Fibroblast of skin of back (primary cell): ENCODE measurements around the gene ATP8B4. TPM values are rescaled to one million over a fixed set of nuclear protein-coding genes. Genes with fewer than 3 reads are reported as not detected.
"Not testable (repeated sequence)": the region's sequence is repeated elsewhere in the genome, so short reads cannot be mapped to it uniquely, and the experiment has no call there.

Experiments
- DNase-seq: peaks from one replicate; pipeline ENCODE4 v3.0.0-alpha.2; 2013
- polyA plus RNA-seq, 2 experiments: library from polyadenylated mRNA; unstranded; fragments of 120-200 nt; gene quantifications; one replicate each; pipeline ENCODE4 v1.2.1, GENCODE V29; 2013; ENCODE audit not compliant: insufficient read length in 2 of 2

Gene ATP8B4
- polyA plus RNA-seq (2013, experiment 1 of 2; ENCODE audit: insufficient read length): not detected
- polyA plus RNA-seq (2013, experiment 2 of 2; ENCODE audit: insufficient read length): 0.11 TPM

DNA sequence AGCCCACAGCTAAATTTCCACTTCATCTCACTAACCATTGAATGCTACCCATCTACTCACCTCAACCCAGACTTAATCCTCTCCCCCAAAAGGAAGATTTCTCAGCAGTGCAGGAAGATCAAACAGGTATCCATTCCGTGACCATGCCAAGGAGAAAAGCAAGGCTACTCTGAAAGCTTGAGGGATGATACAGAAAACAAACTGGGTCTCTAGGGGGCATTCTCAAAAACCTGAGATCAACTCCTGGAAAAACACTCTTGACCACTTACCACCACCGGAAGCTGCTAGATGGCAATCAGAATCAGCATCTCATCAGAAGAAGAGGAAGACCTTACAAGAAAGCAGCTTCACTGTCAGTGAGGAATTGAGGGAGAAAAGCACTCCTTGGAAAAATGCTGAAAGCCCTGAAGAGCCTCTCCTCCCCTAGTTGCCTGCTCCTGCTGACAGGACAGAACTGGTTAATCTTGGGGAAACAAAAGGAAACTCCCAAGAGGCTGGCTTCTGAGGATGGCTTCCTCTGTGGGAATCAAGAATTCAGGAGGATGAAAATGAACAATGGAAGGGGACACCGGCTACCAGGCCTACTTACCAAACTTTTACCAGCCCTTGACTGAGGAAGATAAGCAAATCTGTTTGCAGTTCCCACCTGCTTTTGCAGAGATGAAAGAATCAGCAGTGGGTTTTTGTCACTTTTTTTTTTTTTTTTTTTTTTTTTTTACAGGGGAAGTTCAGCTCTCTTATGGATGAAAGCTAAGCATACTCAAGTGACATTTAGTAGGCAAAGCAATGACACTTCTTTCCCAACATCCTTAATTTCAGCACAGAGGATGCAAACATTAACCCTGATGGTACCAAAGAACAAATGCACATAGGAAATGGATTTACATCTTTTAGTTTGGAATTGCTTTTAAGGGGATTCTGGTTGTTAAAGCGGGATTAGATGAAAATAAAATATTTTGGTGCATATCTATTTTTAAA lies at the start of gene ATP8B4:
TSS of gene ATP8B4 (minus strand) at position 171 of the 978 bp plus-strand sequence. CDS start 12,267 bp downstream, outside the sequence.
- no peak for DNase-seq

- no peak for DNase-seq
Observed at GRCh38 chr15:50168379-50168778, 49.3 kb upstream of the ATP8B4 start.

DNA sequence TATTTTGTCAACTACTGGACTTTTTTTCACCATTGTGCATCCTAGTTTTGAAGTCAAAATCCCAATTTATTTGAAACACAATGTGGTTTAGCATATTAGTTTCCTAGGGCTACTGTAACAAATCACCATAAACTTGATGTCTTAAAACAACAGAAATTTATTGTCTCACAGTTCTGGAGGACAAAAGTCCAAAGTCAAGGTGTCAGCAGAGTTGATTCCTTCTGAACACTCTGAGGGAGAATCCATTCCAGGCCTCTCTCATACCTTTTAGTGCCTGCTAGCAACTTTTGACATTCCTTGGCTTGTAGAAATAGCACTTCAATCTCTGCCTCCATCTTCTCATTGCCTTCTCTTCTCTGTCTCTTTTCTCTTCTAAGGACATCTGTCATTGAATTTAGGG lies 48.1 kb upstream of the ATP8B4 start:
- no peak for DNase-seq

GRCh38 chr15:50166216-50166615 lies 47.2 kb upstream of the ATP8B4 start:
- peak; percentile 67 for DNase-seq

- no peak for DNase-seq
Observed at GRCh38 chr15:50164458-50164857, 45.4 kb upstream of the ATP8B4 start.

DNA sequence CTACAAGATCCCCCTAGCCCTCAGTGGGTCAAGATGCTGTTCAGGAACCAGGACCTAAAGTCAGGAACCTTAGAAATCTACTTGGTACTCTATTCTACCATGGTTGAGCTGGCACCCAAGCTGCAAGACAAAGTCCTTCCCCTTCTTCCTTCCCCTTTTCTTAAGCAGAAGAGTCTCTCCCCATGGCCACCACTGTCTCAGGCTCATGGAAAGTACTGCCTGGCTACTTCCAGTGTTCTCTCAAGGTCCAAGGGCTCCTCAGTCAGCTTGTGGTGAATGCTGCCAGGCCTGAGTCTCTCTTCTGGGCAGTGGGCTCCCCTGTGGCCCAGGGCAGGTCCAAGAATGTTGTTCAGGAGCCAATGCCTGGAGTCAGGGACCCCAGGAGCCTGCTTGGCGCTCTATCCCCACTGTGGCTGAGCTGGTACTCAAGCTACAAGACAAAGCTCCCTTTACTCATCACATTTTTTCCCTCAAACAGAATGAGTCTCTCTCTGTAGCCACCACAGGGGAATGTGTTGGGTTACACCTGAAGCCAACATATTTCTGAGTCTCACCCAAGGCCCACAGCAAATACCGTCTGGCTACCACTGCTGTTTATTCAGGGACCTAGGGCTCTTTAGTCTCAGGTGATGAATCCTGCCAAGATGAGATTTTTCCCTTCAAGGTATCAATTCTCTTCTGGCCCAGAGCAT lies 44.8 kb upstream of the ATP8B4 start:
- no peak for DNase-seq

DNA sequence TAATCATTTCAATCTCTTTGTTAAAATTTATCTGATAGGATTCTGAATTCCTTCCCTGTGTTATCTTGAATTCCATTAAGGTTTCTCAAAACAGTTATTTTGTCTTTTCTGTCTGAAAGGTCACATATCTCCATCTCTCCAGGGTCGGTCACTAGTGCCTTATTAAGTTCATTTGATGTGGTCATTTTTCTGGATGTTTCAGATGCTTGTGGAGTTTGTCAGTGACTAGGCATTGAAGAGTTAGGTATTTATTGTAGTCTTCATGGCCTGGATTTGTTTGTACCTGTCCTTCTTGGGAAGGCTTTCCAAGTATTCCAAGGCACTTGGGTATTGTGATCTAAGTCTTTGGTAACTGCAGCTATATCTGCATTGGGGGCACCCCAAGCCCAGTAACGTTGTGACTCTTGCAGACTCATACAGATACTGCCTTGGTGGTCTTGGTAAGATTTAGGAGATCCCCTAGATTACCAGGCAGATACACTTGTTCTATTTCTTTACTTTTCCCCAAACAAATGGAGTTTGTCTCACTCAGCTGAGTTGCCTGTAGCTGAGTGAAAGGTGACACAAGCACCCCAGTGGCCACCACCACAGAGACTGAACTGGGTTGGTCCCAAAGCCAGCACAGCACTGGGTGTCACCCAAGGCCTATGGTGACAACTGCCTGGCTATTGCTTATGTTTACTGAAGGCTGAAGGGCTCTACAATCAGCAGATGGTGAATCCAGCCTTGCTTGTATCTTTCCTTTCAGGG lies 44.1 kb upstream of the ATP8B4 start:
- no peak for DNase-seq

DNA sequence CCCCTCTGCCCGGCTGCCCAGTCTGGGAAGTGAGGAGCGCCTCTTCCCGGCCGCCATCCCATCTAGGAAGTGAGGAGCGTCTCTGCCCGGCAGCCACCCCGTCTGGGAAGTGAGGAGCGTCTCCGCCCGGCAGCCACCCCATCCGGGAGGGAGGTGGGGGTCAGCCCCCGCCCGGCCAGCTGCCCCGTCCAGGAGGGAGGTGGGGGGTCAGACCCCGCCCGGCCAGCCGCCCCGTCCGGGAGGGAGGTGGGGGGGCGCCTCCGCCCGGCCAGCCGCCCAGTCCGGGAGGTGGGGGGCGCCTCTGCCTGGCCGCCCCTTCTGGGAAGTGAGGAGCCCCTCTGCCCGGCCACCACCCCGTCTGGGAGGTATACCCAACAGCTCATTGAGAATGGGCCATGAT lies 39.2 kb upstream of the ATP8B4 start:
- DNase-seq: not testable (repeated sequence)

DNA sequence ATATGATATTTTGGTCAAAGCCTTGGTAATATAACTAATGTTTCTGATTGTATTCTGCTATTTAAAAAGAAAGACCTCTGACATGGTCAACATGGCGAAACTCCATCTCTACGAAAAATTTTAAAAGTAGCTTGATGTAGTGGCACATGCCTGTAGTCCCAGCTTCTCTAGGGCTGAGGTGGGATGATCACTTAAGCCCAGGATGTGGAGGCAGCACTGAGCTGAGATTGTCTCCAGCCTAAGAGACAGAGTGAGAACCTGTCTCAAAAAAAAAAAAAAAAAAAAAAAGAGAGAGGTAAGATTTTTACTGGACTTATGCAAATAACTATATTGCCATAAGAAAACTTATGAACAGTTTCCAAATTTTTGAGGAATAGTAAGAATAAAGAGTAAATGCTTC lies 32.4 kb upstream of the ATP8B4 start:
- no peak for DNase-seq

DNA sequence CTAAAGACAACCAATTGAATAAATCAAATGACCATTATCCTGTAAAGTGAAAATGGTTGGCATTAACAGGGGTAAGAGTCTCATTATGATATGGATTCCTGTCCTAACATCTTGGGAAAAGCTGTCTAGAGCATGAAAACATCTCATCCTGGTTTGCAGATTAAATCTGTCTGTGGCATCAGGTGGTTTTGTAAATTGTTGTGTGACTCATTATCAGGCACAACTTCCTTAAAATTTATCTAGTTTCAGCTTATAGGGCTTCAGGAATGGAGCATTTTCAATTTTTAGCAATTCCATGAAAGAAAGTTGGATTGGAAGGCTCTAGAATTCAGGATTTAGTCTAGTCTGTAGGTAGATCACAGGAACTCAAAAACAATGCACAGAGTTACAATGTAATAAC lies 31.8 kb upstream of the ATP8B4 start:
- no peak for DNase-seq

DNA sequence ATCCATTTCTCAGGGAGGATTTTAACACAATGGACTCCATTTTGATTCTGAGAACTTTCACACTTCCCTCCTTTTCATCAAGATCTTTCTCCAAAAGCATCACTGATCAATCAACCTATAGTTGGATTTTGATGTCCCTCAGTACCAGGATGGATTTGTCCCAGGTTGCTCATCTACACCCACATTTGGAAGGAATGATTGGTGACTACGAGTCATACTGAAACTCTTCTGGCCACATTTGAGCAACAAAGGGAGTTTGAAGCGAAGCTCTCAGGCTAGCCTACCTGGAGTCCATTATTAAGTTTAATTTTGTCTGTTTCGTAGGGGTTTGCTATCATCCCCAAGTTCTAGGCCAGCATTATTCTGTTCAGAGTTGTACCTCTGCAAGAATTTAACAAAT lies 31.3 kb upstream of the ATP8B4 start:
- DNase-seq: no peak

DNA sequence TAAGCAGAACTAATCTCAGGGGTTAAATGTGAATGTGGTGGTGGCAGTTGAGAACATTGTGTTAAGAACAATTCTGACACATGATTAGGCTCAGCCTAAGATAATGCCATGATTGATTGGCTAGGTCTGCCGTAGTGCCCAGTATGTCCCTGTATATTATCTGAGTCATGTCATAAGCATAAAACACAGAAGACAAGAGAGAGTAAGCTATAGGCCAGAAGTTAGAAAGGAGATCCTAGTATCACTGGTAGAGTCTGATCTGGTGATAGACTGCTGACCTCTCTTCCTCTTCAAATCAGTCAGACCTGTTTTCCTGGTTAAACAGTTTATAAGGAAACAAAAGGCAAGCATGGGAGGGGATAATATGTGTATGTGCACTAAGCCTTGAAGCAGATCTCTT lies 30.1 kb upstream of the ATP8B4 start:
- DNase-seq: no peak

DNA sequence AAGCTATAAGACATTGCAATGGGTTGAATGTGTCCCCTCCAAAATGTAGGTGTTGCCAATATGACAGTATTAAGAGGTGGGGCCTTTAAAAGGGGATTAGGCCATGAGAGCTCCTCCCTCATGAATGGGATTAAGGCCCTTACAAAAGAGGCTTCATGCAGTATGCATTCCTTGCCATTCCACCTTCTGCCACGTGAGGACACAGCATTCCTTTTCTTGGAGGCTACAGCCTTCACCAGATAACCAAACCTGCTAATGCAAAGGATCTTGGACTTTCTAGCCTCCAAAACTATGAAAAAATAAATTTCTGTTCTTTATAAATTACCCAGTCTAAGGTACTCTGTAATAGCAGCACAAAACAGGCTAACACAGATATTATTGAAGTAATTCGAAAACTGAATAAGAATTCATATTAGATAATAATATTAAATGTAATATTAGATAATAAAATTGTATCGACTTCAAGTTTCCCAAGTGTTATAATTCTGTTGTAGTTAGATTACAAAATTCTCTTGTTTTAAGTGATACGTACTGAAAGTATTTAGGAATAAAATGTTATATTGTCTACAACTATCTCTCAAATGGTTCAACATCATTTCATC lies 29.4 kb upstream of the ATP8B4 start:
- DNase-seq: peak; percentile 53

DNA sequence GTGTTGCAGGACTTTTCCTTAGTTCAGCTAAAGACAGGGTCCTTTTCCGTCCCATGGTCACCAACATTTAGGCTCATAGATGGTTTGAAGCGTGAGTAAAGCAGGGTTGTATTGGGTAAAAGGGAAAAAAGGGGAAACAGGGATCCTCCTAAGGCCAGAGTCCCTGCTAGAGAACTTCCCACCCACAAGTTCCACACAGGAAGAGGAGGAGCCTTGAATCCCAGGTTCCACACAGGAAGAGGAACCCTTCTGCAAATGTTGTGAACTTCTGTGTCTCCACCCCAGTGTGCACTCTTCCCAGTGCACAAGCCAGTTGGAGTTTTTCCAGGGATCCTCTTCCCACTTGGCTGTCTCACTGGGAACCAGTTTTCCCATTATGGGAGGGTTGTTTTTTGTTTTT lies 27.6 kb upstream of the ATP8B4 start:
- DNase-seq: no peak

- DNase-seq: peak; percentile 85
Observed at GRCh38 chr15:50145451-50145872, 26.4 kb upstream of the ATP8B4 start.

- no peak for DNase-seq
Observed at GRCh38 chr15:50144341-50145120, 25.5 kb upstream of the ATP8B4 start.

DNA sequence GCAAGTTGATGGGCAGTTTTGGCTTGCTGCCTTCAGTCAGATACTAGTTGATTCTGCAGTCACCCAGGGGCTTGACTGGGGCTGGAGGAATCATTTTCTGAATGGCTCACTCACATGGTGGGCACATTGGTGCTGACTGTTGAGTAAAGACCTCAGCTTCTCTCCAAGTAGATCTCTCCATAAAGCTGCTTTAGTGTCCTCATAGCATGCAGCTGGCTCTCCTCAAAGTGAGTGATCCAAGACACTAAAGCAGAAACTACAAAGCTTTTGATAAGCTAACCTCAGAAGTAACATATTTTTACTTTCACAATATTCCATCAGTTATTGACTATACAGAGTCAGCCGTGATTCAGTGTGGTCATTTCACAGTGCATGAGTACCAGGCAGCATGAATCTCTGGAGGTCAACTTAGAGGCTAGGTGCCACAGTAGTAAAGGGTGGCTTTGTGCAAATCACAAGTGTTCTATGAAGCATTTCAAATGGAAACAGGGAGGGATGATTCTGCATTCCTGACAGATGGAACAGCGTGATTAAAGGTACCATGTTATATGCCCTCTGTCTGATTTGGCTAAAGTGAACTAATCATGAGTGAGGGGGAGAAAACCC lies 24.3 kb upstream of the ATP8B4 start:
- no peak for DNase-seq

DNA sequence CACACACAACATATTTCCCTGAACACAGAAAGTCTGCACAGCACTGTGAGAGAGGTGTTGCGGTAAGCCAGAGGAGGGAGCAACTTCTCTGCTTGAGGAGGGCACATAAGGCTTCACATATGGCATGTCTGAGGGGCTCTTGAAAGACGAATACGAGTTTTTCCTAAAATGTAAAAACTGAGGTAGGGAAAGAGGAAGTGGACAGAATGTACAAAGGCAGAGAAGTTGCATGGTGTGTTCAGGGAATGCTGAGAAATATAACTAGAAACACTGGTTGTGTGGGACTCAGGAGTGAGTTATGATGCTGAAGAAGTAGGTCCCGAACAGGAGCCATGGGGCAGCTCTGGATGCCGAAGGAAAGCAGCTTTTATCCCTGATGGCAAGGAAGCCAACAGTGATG lies 22.8 kb upstream of the ATP8B4 start:
- no peak for DNase-seq

- no peak for DNase-seq
Observed at GRCh38 chr15:50140983-50141382, 21.9 kb upstream of the ATP8B4 start.

GRCh38 chr15:50140098-50140497 lies 21.1 kb upstream of the ATP8B4 start:
- DNase-seq: no peak

GRCh38 chr15:50138391-50138790 lies 19.4 kb upstream of the ATP8B4 start:
- DNase-seq: no peak
